Measurements from ENCODE around the gene SIRPA. TPM values are rescaled to one million over a fixed set of nuclear protein-coding genes. Genes with fewer than 3 reads are reported as not detected.
A peak's percentile ranks its signal among the peaks of the same experiment; 100 is the strongest.

Gene SIRPA
- total RNA-seq, 2 donors from 2014 or later: 38.4 to 46.2 TPM

GRCh38 chr20:1867495-1868260, 27.5 kb upstream of the SIRPA start:
- DNase-seq (no peak), ATAC-seq (no peak)
- intact Hi-C loops (cut with DNase I): no loop called here

GRCh38 chr20:1868856-1869255, 26.4 kb upstream of the SIRPA start:
- ATAC-seq (peak in 1 of 2 donors; percentile 62), DNase-seq (no peak)
- intact Hi-C loops (cut with DNase I): no loop called here

- DNase-seq: no peak
- intact Hi-C loops (cut with DNase I): no loop called here
- ATAC-seq: no peak
Observed at GRCh38 chr20:1870323-1870722, 24.9 kb upstream of the SIRPA start.

- intact Hi-C loops (cut with DNase I): no loop called here
- no peak for DNase-seq
- ATAC-seq: no peak
Observed at GRCh38 chr20:1870792-1871550, 24.2 kb upstream of the SIRPA start.

- ATAC-seq: peak in 1 of 2 donors; percentile 74
- no peak for DNase-seq
- intact Hi-C loops (cut with DNase I): no loop called here
Observed at GRCh38 chr20:1871807-1872458, 23.3 kb upstream of the SIRPA start.

GRCh38 chr20:1872459-1873097, 22.6 kb upstream of the SIRPA start:
- ATAC-seq: no peak
- intact Hi-C loops (cut with DNase I): no loop called here
- no peak for DNase-seq

GRCh38 chr20:1874450-1875182, 20.6 kb upstream of the SIRPA start:
- DNase-seq: no peak

GRCh38 chr20:1875183-1875554, 20.0 kb upstream of the SIRPA start:
- no peak for ATAC-seq

More at GRCh38 chr20:1874450-1875182, 20.6 kb upstream of the SIRPA start:
- peak in 1 of 2 donors; percentile 28 for ATAC-seq
- intact Hi-C loops (cut with DNase I): no loop called here

GRCh38 chr20:1875762-1876161, 19.4 kb upstream of the SIRPA start:
- ATAC-seq: no peak
- no peak for DNase-seq
- intact Hi-C loops (cut with DNase I): no loop called here

More at GRCh38 chr20:1875183-1875554, 20.0 kb upstream of the SIRPA start:
- intact Hi-C loops (cut with DNase I): no loop called here
- no peak for DNase-seq

GRCh38 chr20:1876217-1876921, 18.8 kb upstream of the SIRPA start:
- DNase-seq: no peak
- no peak for ATAC-seq
- intact Hi-C loops (cut with DNase I): no loop called here

GRCh38 chr20:1876975-1877608, 18.1 kb upstream of the SIRPA start:
- no peak for ATAC-seq
- intact Hi-C loops (cut with DNase I): no loop called here

GRCh38 chr20:1877609-1878200, 17.5 kb upstream of the SIRPA start:
- no peak for ATAC-seq
- intact Hi-C loops (cut with DNase I): no loop called here
- no peak for DNase-seq

More at GRCh38 chr20:1876975-1877608, 18.1 kb upstream of the SIRPA start:
- DNase-seq: no peak

GRCh38 chr20:1879369-1879768, 15.8 kb upstream of the SIRPA start:
- ATAC-seq: no peak
- intact Hi-C loops (cut with DNase I): no loop called here
- no peak for DNase-seq

GRCh38 chr20:1879934-1880333, 15.3 kb upstream of the SIRPA start:
- ATAC-seq (no peak), DNase-seq (no peak)
- intact Hi-C loops (cut with DNase I): no loop called here

- no peak for DNase-seq
- intact Hi-C loops (cut with DNase I): no loop called here
- ATAC-seq: no peak
Observed at GRCh38 chr20:1880529-1881239, 14.5 kb upstream of the SIRPA start.

- DNase-seq (no peak), ATAC-seq (peak; percentile 62 to 67)
- intact Hi-C loops (cut with DNase I): no loop called here
Observed at GRCh38 chr20:1881240-1881835, 13.9 kb upstream of the SIRPA start.

Data from left cardiac atrium (tissue), 4 donors.